ENCODE data around the gene MCCD1.
A peak's percentile ranks its signal among the peaks of the same experiment; 100 is the strongest.

Gene MCCD1

DNA sequence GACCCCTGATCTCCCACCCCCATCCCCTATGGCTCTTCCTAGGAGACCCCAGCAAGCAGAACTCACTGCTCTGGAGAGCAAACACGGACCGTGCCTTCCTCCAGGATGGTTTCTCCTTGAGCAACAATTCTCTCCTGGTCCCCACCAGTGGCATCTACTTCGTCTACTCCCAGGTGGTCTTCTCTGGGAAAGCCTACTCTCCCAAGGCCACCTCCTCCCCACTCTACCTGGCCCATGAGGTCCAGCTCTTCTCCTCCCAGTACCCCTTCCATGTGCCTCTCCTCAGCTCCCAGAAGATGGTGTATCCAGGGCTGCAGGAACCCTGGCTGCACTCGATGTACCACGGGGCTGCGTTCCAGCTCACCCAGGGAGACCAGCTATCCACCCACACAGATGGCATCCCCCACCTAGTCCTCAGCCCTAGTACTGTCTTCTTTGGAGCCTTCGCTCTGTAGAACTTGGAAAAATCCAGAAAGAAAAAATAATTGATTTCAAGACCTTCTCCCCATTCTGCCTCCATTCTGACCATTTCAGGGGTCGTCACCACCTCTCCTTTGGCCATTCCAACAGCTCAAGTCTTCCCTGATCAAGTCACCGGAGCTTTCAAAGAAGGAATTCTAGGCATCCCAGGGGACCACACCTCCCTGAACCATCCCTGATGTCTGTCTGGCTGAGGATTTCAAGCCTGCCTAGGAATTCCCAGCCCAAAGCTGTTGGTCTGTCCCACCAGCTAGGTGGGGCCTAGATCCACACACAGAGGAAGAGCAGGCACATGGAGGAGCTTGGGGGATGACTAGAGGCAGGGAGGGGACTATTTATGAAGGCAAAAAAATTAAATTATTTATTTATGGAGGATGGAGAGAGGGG, 44.7 kb downstream of the MCCD1 start:
- no peak for DNase-seq

DNA sequence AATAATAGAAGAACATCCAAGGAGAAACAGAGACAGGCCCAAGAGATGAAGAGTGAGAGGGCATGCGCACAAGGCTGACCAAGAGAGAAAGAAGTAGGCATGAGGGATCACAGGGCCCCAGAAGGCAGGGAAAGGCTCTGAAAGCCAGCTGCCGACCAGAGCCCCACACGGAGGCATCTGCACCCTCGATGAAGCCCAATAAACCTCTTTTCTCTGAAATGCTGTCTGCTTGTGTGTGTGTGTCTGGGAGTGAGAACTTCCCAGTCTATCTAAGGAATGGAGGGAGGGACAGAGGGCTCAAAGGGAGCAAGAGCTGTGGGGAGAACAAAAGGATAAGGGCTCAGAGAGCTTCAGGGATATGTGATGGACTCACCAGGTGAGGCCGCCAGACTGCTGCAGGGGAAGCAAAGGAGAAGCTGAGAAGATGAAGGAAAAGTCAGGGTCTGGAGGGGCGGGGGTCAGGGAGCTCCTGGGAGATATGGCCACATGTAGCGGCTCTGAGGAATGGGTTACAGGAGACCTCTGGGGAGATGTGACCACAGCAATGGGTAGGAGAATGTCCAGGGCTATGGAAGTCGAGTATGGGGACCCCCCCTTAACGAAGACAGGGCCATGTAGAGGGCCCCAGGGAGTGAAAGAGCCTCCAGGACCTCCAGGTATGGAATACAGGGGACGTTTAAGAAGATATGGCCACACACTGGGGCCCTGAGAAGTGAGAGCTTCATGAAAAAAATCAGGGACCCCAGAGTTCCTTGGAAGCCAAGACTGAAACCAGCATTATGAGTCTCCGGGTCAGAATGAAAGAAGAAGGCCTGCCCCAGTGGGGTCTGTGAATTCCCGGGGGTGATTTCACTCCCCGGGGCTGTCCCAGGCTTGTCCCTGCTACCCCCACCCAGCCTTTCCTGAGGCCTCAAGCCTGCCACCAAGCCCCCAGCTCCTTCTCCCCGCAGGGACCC, 45.6 kb downstream of the MCCD1 start:
- no peak for DNase-seq

DNA sequence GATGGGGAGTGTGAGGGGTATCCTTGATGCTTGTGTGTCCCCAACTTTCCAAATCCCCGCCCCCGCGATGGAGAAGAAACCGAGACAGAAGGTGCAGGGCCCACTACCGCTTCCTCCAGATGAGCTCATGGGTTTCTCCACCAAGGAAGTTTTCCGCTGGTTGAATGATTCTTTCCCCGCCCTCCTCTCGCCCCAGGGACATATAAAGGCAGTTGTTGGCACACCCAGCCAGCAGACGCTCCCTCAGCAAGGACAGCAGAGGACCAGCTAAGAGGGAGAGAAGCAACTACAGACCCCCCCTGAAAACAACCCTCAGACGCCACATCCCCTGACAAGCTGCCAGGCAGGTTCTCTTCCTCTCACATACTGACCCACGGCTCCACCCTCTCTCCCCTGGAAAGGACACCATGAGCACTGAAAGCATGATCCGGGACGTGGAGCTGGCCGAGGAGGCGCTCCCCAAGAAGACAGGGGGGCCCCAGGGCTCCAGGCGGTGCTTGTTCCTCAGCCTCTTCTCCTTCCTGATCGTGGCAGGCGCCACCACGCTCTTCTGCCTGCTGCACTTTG, 46.7 kb downstream of the MCCD1 start, which contains the start of gene TNF:
TNF (plus strand) TSS at position 231 of the 567 bp plus-strand sequence; CDS start at position 408, 177 bp downstream.
- DNase-seq: peak; percentile 87 to 89

DNA sequence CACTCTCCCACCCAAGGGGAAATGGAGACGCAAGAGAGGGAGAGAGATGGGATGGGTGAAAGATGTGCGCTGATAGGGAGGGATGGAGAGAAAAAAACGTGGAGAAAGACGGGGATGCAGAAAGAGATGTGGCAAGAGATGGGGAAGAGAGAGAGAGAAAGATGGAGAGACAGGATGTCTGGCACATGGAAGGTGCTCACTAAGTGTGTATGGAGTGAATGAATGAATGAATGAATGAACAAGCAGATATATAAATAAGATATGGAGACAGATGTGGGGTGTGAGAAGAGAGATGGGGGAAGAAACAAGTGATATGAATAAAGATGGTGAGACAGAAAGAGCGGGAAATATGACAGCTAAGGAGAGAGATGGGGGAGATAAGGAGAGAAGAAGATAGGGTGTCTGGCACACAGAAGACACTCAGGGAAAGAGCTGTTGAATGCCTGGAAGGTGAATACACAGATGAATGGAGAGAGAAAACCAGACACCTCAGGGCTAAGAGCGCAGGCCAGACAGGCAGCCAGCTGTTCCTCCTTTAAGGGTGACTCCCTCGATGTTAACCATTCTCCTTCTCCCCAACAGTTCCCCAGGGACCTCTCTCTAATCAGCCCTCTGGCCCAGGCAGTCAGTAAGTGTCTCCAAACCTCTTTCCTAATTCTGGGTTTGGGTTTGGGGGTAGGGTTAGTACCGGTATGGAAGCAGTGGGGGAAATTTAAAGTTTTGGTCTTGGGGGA, 47.4 kb downstream of the MCCD1 start:
- DNase-seq: no peak

DNA sequence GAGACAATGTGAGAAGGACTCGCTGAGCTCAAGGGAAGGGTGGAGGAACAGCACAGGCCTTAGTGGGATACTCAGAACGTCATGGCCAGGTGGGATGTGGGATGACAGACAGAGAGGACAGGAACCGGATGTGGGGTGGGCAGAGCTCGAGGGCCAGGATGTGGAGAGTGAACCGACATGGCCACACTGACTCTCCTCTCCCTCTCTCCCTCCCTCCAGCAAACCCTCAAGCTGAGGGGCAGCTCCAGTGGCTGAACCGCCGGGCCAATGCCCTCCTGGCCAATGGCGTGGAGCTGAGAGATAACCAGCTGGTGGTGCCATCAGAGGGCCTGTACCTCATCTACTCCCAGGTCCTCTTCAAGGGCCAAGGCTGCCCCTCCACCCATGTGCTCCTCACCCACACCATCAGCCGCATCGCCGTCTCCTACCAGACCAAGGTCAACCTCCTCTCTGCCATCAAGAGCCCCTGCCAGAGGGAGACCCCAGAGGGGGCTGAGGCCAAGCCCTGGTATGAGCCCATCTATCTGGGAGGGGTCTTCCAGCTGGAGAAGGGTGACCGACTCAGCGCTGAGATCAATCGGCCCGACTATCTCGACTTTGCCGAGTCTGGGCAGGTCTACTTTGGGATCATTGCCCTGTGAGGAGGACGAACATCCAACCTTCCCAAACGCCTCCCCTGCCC, 48.3 kb downstream of the MCCD1 start:
- no peak for DNase-seq

DNA sequence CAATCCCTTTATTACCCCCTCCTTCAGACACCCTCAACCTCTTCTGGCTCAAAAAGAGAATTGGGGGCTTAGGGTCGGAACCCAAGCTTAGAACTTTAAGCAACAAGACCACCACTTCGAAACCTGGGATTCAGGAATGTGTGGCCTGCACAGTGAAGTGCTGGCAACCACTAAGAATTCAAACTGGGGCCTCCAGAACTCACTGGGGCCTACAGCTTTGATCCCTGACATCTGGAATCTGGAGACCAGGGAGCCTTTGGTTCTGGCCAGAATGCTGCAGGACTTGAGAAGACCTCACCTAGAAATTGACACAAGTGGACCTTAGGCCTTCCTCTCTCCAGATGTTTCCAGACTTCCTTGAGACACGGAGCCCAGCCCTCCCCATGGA, 48.8 kb downstream of the MCCD1 start:
- DNase-seq: no peak

DNA sequence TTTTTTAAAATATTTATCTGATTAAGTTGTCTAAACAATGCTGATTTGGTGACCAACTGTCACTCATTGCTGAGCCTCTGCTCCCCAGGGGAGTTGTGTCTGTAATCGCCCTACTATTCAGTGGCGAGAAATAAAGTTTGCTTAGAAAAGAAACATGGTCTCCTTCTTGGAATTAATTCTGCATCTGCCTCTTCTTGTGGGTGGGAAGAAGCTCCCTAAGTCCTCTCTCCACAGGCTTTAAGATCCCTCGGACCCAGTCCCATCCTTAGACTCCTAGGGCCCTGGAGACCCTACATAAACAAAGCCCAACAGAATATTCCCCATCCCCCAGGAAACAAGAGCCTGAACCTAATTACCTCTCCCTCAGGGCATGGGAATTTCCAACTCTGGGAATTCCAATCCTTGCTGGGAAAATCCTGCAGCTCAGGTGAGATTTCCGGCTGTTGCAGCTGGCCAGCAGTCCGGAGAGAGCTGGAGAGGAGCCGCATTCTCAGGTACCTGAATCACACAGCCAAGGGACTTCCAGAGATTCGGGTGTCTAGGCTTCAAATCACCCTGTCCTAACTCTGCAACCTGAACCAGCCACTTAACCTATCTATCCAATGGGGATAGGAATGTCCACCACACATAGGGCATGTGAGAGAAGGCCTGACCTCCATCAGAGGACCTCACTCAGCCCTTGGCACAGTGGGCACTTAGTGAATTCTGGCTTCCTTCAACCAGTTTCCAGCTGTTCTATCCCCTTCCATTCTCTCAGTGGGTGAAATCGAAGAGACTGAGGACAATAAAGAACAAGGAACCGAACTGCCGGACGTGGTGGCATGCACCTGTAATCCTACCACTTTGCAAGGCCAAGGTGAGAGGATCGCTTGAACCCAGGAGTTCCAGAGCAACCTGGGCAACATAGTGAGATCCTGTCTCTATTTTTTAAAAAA, 49.7 kb downstream of the MCCD1 start:
- no peak for DNase-seq

DNA sequence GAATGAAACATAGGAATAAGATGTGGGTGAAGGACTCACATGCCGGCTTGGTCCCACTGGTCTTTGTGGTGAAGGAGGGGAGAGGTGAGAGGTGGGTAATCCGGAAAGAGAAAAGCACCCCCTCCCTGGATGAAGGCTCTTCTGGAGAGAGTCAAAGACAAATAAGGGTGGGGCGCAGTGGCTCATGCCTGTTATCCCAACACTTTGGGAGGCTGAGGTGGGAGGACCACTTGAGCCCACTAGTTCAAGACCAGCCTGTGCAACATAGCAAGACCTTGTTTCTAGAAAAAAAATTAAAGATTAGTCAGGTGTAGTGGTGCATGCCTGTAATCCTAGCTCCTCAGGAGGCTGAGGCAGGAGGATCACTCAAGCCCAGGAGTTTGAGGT, 50.4 kb downstream of the MCCD1 start:
- DNase-seq: no peak

Measured in activated CD4-positive, alpha-beta T cell treated with anti-CD3 and anti-CD28 coated beads, Interleukin-2, amount 50 U/mL, for 4 hours (primary cell).